IMR-90 (cell line): ENCODE results near the gene SARM1. TPM values are rescaled to one million over a fixed set of nuclear protein-coding genes. Genes with fewer than 3 reads are reported as not detected.

Experiments
- ATAC-seq: fragments of 200-7000 bp; cut with Tn5 transposase; 2 replicates; pipeline ENCODE4 v1.9.1; 2020; ENCODE audit warnings: low read depth, mild to moderate bottlenecking, moderate library complexity
- BruUV-seq: library from RNA; stranded (reverse); fragments of 400-500 nt; replicated peaks from 2 replicates; lab custom pipeline; 2021; lab: Mats Ljungman, UMichigan
- CTCF ChIA-PET: fragments of 300-600 bp; formaldehyde crosslinking; extraction: SDS; loops from one replicate; lab custom pipeline; 2021; ENCODE audit warnings: antibody characterized with exemption; lab: Yijun Ruan, JAX
- POLR2A ChIA-PET: fragments of 300-600 bp; sonication (Branson Sonifier 250); formaldehyde crosslinking; loops from one replicate; lab custom pipeline; 2022; ENCODE audit warnings: antibody characterized with exemption; ENCODE audit not compliant: unreplicated experiment; lab: Charles Lee
- DNase-seq: peaks from one replicate; pipeline ENCODE4 v3.0.0; 2013
- H2AFZ ChIP-seq: replicated peaks from 2 replicates; pipeline ENCODE3; 2013; ENCODE audit warnings: low read length, mild to moderate bottlenecking; ENCODE audit not compliant: poor library complexity
- H2AK5ac ChIP-seq: 2 replicates; pipeline ENCODE4 v1.6.1; 2013; ENCODE audit warnings: low read depth, low read length, inconsistent platforms
- H2AK9ac ChIP-seq: replicated peaks from 2 replicates; pipeline ENCODE3; 2013; ENCODE audit warnings: mild to moderate bottlenecking, low read depth, low read length, moderate library complexity; ENCODE audit not compliant: poor library complexity
- H2BK120ac ChIP-seq: 2 replicates; pipeline ENCODE4 v1.6.1; 2013; ENCODE audit warnings: low read depth, low read length, inconsistent platforms
- H2BK15ac ChIP-seq: 3 replicates; pipeline ENCODE4 v1.6.1; 2013; ENCODE audit warnings: low read depth, low read length, inconsistent platforms
- H2BK20ac ChIP-seq: 2 replicates; pipeline ENCODE4 v1.6.1; 2013; ENCODE audit warnings: low read depth, mild to moderate bottlenecking, inconsistent platforms, low read length, moderate library complexity
- H2BK5ac ChIP-seq: 2 replicates; pipeline ENCODE4 v1.6.1; 2013; ENCODE audit warnings: mild to moderate bottlenecking, low read depth, low read length, inconsistent platforms; ENCODE audit not compliant: poor library complexity, severe bottlenecking
- H3K14ac ChIP-seq: replicated peaks from 2 replicates; pipeline ENCODE4 v1.6.1; 2013; ENCODE audit warnings: low read depth, low read length, inconsistent platforms
- H3K18ac ChIP-seq: 2 replicates; pipeline ENCODE4 v1.6.1; 2013; ENCODE audit warnings: low read depth, low read length, control low read depth
- H3K23ac ChIP-seq: 2 replicates; pipeline ENCODE4 v1.6.1; 2013; ENCODE audit warnings: low read depth, low read length, inconsistent platforms
- H3K27ac ChIP-seq: 2 replicates; pipeline ENCODE4 v1.5.1; 2013; ENCODE audit warnings: mild to moderate bottlenecking, control low read depth, low read length; ENCODE audit not compliant: insufficient read depth
- H3K27me3 ChIP-seq: 2 replicates; pipeline ENCODE4 v1.6.1; 2013; ENCODE audit warnings: low read length; ENCODE audit not compliant: control insufficient read depth, insufficient read depth
- H3K36me3 ChIP-seq: 2 replicates; pipeline ENCODE4 v1.6.1; 2013; ENCODE audit warnings: low read length, mixed read lengths; ENCODE audit not compliant: control insufficient read depth, insufficient read depth
- H3K4ac ChIP-seq: 2 replicates; pipeline ENCODE4 v1.6.1; 2013; ENCODE audit warnings: low read depth, low read length, inconsistent platforms
- H3K4me1 ChIP-seq: 2 replicates; pipeline ENCODE4 v1.6.1; 2013; ENCODE audit warnings: low read length, mixed read lengths; ENCODE audit not compliant: control insufficient read depth, insufficient read depth
- H3K4me2 ChIP-seq: 2 replicates; pipeline ENCODE4 v1.6.1; 2013; ENCODE audit warnings: low read depth, mild to moderate bottlenecking, control low read depth, low read length, moderate library complexity
- H3K4me3 ChIP-seq: 2 replicates; pipeline ENCODE4 v1.5.1; 2013; ENCODE audit warnings: low read depth, mild to moderate bottlenecking, control low read depth, low read length, moderate library complexity; ENCODE audit not compliant: insufficient read depth
- H3K56ac ChIP-seq: 2 replicates; pipeline ENCODE4 v1.6.1; 2013; ENCODE audit warnings: low read length, inconsistent platforms; ENCODE audit not compliant: insufficient read depth; ENCODE audit errors: extremely low read depth
- H3K79me1 ChIP-seq, 2 experiments: 2 replicates each; pipeline ENCODE4 v1.6.1; 2013; ENCODE audit warnings: low read length in 2 of 2, inconsistent platforms in 1 of 2, low read depth in 1 of 2
- H3K9ac ChIP-seq: 2 replicates; pipeline ENCODE4 v1.6.1; 2013; ENCODE audit warnings: low read depth, low read length, control low read depth
- H3K9me1 ChIP-seq: 2 replicates; pipeline ENCODE4 v1.6.1; 2013; ENCODE audit warnings: low read length, inconsistent platforms; ENCODE audit not compliant: insufficient read depth
- H3K9me3 ChIP-seq: 2 replicates; pipeline ENCODE4 v1.6.1; 2013; ENCODE audit warnings: low read length; ENCODE audit not compliant: control insufficient read depth, insufficient read depth
- H4K20me1 ChIP-seq: 2 replicates; pipeline ENCODE4 v1.6.1; 2013; ENCODE audit warnings: low read length, inconsistent platforms; ENCODE audit not compliant: insufficient read depth
- H4K5ac ChIP-seq: 2 replicates; pipeline ENCODE4 v1.6.1; 2013; ENCODE audit warnings: mild to moderate bottlenecking, low read depth, low read length, control low read depth
- H4K8ac ChIP-seq, 2 experiments: 2 replicates each; pipeline ENCODE4 v1.6.1; 2013; ENCODE audit warnings: low read depth in 2 of 2, low read length in 2 of 2, control low read depth in 1 of 2, inconsistent platforms in 1 of 2
- H4K91ac ChIP-seq: 2 replicates; pipeline ENCODE4 v1.6.1; 2013; ENCODE audit warnings: low read depth, low read length, inconsistent platforms; ENCODE audit not compliant: insufficient read depth
- BHLHE40 ChIP-seq: fragments of 150-350 bp; IDR thresholded peaks from 2 replicates; pipeline ENCODE4 v1.6.1; 2016; ENCODE audit warnings: mild to moderate bottlenecking, low read depth, low read length
- CEBPB ChIP-seq: IDR thresholded peaks from 2 replicates; pipeline ENCODE4 v1.6.1; 2012; ENCODE audit warnings: low read depth, low read length, improper control_type of control experiment
- CHD1 ChIP-seq: IDR thresholded peaks from 2 replicates; pipeline ENCODE4 v1.6.1; 2012; ENCODE audit warnings: low read depth, low read length, improper control_type of control experiment
- FOS ChIP-seq: fragments of 150-350 bp; IDR thresholded peaks from 2 replicates; pipeline ENCODE4 v1.6.1; 2016; ENCODE audit warnings: low read depth, low read length
- MAFK ChIP-seq: IDR thresholded peaks from 2 replicates; pipeline ENCODE4 v1.6.1; 2012; ENCODE audit warnings: low read depth, low read length, improper control_type of control experiment
- MAZ ChIP-seq: IDR thresholded peaks from 2 replicates; pipeline ENCODE4 v1.6.1; 2012; ENCODE audit warnings: low read depth, mild to moderate bottlenecking, low read length, improper control_type of control experiment, moderate library complexity, borderline replicate concordance
- NFE2L2 ChIP-seq: fragments of 150-350 bp; IDR thresholded peaks from 2 replicates; pipeline ENCODE4 v1.6.1; 2016; ENCODE audit warnings: low read depth, mild to moderate bottlenecking, low read length
- POLR2A ChIP-seq: IDR thresholded peaks from 2 replicates; pipeline ENCODE4 v1.6.1; 2012; ENCODE audit warnings: mild to moderate bottlenecking, low read depth, low read length
- RAD21 ChIP-seq: IDR thresholded peaks from 2 replicates; pipeline ENCODE4 v1.6.1; 2012; ENCODE audit warnings: low read length, improper control_type of control experiment
- RCOR1 ChIP-seq: IDR thresholded peaks from 2 replicates; pipeline ENCODE4 v1.6.1; 2012; ENCODE audit warnings: mild to moderate bottlenecking, low read length, improper control_type of control experiment; ENCODE audit not compliant: insufficient replicate concordance
- RFX5 ChIP-seq: IDR thresholded peaks from 2 replicates; pipeline ENCODE4 v1.8.0; 2012; ENCODE audit warnings: low read depth, mild to moderate bottlenecking, low read length, moderate library complexity
- WGBS, 2 experiments: methylation state at CpG; one replicate each; pipeline versions ENCODE4 v1.1.5 to v1.1.7; 2013; ENCODE audit warnings: missing lambda C conversion rate in 2 of 2; ENCODE audit not compliant: insufficient read length in 1 of 2; ENCODE audit errors: extremely low coverage in 2 of 2; 5-methylcytosine and 5-hydroxymethylcytosine counted together
- dilution Hi-C: fragments of 300-500 bp; cut with HindIII; formaldehyde crosslinking; loops from one replicate; pipeline ENCODE4 v1.14.3; 2018; ENCODE audit warnings: low sequenced_read_pairs; ENCODE audit not compliant: unreplicated experiment
- in situ Hi-C: fragments of 300-500 bp; cut with MboI; formaldehyde crosslinking; loops from 3 replicates; pipeline ENCODE4 v1.14.3; 2019; ENCODE audit warnings: low sequenced_read_pairs, inconsistent platforms, mixed read lengths
- intact Hi-C: fragments of 100-400 bp; cut with micrococcal nuclease; formaldehyde crosslinking; loops from 2 replicates; pipeline ENCODE4 v1.10.0; 2022
- polyA plus RNA-seq, 3 experiments: library from polyadenylated mRNA; depleted of rRNA; stranded (reverse); fragments of >200 nt; gene quantifications; 2 replicates each; pipeline ENCODE4 v1.2.3, GENCODE V29; 2012; ENCODE audit warnings: low replicate concordance in 1 of 3
- total RNA-seq: library from RNA; depleted of rRNA; stranded (reverse); fragments of >200 nt; gene quantifications from 2 replicates; pipeline ENCODE4 v1.2.3, GENCODE V29; 2012
- TF ChIP-seq, protein P1 (sequence below): fragments of 150-350 bp; IDR thresholded peaks from 2 replicates; pipeline ENCODE4 v1.6.1; 2017; ENCODE audit warnings: mild to moderate bottlenecking, antibody characterized with exemption, low read length, low read depth
- TF ChIP-seq, protein P2 (sequence below): conservative IDR thresholded peaks from 2 replicates; pipeline ENCODE4 v1.5.1; 2012; ENCODE audit warnings: mild to moderate bottlenecking, low read depth, low read length, improper control_type of control experiment
- TF ChIP-seq, protein P3 (sequence below): fragments of 150-350 bp; IDR thresholded peaks from 2 replicates; pipeline ENCODE4 v1.6.1; 2016; ENCODE audit warnings: low read depth, mild to moderate bottlenecking, low read length, moderate library complexity, borderline replicate concordance

The SARM1 gene
- total and polyA plus RNA-seq, 2 of the 4 experiments (the other 2 are of a cell fraction), result 3.4 to 11.4 TPM

DNA sequence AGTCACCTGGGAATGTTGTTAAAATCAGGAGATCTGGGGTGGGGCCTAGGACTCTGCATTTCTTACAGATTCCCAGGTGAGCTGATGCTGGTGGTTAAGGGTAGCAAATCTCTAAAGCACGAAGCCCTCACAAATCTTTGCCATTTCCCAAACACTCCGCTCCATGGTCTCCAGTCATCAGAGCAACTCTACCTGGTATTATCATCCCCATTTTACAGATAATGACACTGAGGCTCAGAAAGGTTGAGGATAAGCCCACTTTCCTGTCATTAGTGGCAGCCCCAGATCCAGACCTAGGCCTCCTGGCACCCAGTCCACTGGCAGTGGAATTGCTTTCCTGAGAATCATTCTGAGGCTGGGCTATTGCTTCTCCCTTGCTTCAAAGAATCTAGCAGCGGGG is 25.8 kb downstream of the SARM1 start:
- Histone ChIP-seq H2AK5ac (no peak overlapping the region), H3K9ac (no peak overlapping the region), H2BK20ac (no peak overlapping the region), H3K27ac (no peak overlapping the region), H4K20me1 (no peaks in the 10 kb centered on the region), H2AFZ (no peak overlapping the region), H3K9me3 (no peaks in the 10 kb centered on the region), H3K27me3 (no peaks in the 10 kb centered on the region), H3K4me2 (no peak overlapping the region), H3K23ac (no peak overlapping the region), H2BK15ac (no peak overlapping the region), H3K9me1 (peaks cover 19% of the 10 kb centered on the region; the same call in 1 of the 2 replicates), H2AK9ac (no peak overlapping the region), H3K4me3 (no peak overlapping the region), H4K8ac (no peak overlapping the region), H3K36me3 (peaks cover 28% of the 10 kb centered on the region), H3K4ac (no peak overlapping the region), H4K91ac (no peak overlapping the region), H3K14ac (no peak overlapping the region), H2BK5ac (no peak overlapping the region), H2BK120ac (no peak overlapping the region), H3K56ac (no peak overlapping the region), H3K18ac (no peak overlapping the region), H3K4me1 (peaks cover 9% of the 10 kb centered on the region), H4K5ac (no peak overlapping the region), H3K79me1 (no peaks in the 10 kb centered on the region)
- no TSS peak for BruUV-seq
- in situ Hi-C loops (no loop called here), intact Hi-C loops (no loop called here), dilution Hi-C loops (no loop called here)
- ChIA-PET POLR2A (no interaction called here), CTCF (no interaction called here)
- TF ChIP-seq RFX5, result no peak
- TF ChIP-seq, protein P1, sequence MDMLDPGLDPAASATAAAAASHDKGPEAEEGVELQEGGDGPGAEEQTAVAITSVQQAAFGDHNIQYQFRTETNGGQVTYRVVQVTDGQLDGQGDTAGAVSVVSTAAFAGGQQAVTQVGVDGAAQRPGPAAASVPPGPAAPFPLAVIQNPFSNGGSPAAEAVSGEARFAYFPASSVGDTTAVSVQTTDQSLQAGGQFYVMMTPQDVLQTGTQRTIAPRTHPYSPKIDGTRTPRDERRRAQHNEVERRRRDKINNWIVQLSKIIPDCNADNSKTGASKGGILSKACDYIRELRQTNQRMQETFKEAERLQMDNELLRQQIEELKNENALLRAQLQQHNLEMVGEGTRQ, result no peak
- no peak for TF ChIP-seq CEBPB
- TF ChIP-seq RCOR1, result no peak
- TF ChIP-seq FOS, result no peak
- TF ChIP-seq RAD21, result no peak
- TF ChIP-seq CHD1, result no peak
- TF ChIP-seq, protein P2, sequence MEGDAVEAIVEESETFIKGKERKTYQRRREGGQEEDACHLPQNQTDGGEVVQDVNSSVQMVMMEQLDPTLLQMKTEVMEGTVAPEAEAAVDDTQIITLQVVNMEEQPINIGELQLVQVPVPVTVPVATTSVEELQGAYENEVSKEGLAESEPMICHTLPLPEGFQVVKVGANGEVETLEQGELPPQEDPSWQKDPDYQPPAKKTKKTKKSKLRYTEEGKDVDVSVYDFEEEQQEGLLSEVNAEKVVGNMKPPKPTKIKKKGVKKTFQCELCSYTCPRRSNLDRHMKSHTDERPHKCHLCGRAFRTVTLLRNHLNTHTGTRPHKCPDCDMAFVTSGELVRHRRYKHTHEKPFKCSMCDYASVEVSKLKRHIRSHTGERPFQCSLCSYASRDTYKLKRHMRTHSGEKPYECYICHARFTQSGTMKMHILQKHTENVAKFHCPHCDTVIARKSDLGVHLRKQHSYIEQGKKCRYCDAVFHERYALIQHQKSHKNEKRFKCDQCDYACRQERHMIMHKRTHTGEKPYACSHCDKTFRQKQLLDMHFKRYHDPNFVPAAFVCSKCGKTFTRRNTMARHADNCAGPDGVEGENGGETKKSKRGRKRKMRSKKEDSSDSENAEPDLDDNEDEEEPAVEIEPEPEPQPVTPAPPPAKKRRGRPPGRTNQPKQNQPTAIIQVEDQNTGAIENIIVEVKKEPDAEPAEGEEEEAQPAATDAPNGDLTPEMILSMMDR, result no peak
- no peak for TF ChIP-seq NFE2L2
- TF ChIP-seq POLR2A, result no peak
- no peak for TF ChIP-seq MAZ
- TF ChIP-seq MAFK, result no peak
- TF ChIP-seq, protein P3, sequence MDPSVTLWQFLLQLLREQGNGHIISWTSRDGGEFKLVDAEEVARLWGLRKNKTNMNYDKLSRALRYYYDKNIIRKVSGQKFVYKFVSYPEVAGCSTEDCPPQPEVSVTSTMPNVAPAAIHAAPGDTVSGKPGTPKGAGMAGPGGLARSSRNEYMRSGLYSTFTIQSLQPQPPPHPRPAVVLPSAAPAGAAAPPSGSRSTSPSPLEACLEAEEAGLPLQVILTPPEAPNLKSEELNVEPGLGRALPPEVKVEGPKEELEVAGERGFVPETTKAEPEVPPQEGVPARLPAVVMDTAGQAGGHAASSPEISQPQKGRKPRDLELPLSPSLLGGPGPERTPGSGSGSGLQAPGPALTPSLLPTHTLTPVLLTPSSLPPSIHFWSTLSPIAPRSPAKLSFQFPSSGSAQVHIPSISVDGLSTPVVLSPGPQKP, result no peak
- TF ChIP-seq BHLHE40, result no peak
- no CpG with 5 or more reads among the region's 3 CpGs for WGBS, 2 experiments
- ATAC-seq (no peak), DNase-seq (no peak)
